ENCODE data around the gene EPHA2. TPM values are rescaled to one million over a fixed set of nuclear protein-coding genes. Genes with fewer than 3 reads are reported as not detected.

EPHA2 gene
- total RNA-seq, 1 experiment from 2014 or later, result 263 TPM

DNA sequence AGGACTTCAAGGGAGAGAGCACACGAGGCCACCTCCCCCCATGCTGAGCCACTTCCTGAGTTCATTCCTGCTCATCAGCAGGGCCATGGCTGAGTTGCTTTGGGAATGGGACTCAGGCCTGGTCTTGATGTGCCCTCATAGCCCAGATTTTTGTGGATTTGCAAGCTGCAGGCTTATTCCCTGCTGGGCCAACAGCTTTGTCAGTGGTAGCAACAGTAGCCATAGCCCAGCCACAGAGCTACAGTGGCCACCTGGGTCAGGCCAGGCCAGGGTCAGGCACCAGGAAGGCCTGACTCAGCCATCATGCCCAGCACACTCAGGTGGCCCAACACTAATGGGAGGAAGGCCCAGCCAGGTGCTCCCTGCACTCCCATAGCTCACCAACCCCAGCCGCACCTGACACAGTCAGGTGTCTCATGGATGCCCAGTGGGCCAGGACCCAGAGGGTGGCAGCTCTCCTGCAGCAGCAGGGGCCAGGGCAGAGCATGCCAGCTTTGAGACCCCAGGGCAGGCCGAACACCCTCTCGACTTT, 33.5 kb downstream of the EPHA2 start:
- ATAC-seq (peak; percentile 42), DNase-seq (ENCODE audit: low read depth, low spot score) (no peak)
- no peaks in the 10 kb centered on the region for H3K27me3 ChIP-seq (ENCODE audit: control insufficient read depth, insufficient read depth, low read length)
- no peak overlapping the region for H3K4me3 ChIP-seq (ENCODE audit: low read depth in 2 of 2, low read length in 2 of 2)
- no TSS peak for BruUV-seq (replicated peaks)
- intact Hi-C loops (cut with micrococcal nuclease; ENCODE audit: unreplicated experiment), result loop anchor here (2.0 to 10.0 kb wide), 2 partner anchors 40 to 62 kb away; no protein-coding TSS in a partner anchor
- no peaks in the 10 kb centered on the region for H3K9me3 ChIP-seq (ENCODE audit: control insufficient read depth, insufficient read depth, low read depth, low read length)
- H3K27ac ChIP-seq (ENCODE audit: low read length), result peak overlapping the region; percentile 83
- POLR2A ChIA-PET, result no interaction called here
- peaks cover 16% of the 10 kb centered on the region for H3K36me3 ChIP-seq (ENCODE audit: control insufficient read depth, insufficient read depth, low read length)
- TF ChIP-seq, protein P1, sequence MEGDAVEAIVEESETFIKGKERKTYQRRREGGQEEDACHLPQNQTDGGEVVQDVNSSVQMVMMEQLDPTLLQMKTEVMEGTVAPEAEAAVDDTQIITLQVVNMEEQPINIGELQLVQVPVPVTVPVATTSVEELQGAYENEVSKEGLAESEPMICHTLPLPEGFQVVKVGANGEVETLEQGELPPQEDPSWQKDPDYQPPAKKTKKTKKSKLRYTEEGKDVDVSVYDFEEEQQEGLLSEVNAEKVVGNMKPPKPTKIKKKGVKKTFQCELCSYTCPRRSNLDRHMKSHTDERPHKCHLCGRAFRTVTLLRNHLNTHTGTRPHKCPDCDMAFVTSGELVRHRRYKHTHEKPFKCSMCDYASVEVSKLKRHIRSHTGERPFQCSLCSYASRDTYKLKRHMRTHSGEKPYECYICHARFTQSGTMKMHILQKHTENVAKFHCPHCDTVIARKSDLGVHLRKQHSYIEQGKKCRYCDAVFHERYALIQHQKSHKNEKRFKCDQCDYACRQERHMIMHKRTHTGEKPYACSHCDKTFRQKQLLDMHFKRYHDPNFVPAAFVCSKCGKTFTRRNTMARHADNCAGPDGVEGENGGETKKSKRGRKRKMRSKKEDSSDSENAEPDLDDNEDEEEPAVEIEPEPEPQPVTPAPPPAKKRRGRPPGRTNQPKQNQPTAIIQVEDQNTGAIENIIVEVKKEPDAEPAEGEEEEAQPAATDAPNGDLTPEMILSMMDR (IDR thresholded peaks at IDR 0.05), result no peak
- TF ChIP-seq, protein P2, sequence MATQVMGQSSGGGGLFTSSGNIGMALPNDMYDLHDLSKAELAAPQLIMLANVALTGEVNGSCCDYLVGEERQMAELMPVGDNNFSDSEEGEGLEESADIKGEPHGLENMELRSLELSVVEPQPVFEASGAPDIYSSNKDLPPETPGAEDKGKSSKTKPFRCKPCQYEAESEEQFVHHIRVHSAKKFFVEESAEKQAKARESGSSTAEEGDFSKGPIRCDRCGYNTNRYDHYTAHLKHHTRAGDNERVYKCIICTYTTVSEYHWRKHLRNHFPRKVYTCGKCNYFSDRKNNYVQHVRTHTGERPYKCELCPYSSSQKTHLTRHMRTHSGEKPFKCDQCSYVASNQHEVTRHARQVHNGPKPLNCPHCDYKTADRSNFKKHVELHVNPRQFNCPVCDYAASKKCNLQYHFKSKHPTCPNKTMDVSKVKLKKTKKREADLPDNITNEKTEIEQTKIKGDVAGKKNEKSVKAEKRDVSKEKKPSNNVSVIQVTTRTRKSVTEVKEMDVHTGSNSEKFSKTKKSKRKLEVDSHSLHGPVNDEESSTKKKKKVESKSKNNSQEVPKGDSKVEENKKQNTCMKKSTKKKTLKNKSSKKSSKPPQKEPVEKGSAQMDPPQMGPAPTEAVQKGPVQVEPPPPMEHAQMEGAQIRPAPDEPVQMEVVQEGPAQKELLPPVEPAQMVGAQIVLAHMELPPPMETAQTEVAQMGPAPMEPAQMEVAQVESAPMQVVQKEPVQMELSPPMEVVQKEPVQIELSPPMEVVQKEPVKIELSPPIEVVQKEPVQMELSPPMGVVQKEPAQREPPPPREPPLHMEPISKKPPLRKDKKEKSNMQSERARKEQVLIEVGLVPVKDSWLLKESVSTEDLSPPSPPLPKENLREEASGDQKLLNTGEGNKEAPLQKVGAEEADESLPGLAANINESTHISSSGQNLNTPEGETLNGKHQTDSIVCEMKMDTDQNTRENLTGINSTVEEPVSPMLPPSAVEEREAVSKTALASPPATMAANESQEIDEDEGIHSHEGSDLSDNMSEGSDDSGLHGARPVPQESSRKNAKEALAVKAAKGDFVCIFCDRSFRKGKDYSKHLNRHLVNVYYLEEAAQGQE (IDR thresholded peaks at IDR 0.05; ENCODE audit: insufficient read depth in 1 of 2, low read depth in 2 of 2, low read length in 1 of 2), result no peak
- peak; percentile 32; the same call in 1 of the 2 replicates for TF ChIP-seq TCF7L2 (IDR thresholded peaks at IDR 0.05; ENCODE audit: low read depth, low read length)
- TF ChIP-seq SIN3A (IDR thresholded peaks at IDR 0.05; ENCODE audit: borderline replicate concordance, insufficient read depth, low read depth, low read length), result peak; percentile 3; the same call in 1 of the 2 replicates
- H3K4me1 ChIP-seq (ENCODE audit: control insufficient read depth, insufficient read depth, low read length), result peaks cover 80% of the 10 kb centered on the region
- CTCF ChIA-PET, result interaction anchor here (0.8 to 2.7 kb wide), 2 partner anchors 40 to 43 kb away, joined by 4 to 11 read pairs; no protein-coding TSS in a partner anchor
- in situ Hi-C loops (cut with HindIII; ENCODE audit: low pct_unique_long_range_greater_than_20kb, low sequenced_read_pairs), result no loop called here

DNA sequence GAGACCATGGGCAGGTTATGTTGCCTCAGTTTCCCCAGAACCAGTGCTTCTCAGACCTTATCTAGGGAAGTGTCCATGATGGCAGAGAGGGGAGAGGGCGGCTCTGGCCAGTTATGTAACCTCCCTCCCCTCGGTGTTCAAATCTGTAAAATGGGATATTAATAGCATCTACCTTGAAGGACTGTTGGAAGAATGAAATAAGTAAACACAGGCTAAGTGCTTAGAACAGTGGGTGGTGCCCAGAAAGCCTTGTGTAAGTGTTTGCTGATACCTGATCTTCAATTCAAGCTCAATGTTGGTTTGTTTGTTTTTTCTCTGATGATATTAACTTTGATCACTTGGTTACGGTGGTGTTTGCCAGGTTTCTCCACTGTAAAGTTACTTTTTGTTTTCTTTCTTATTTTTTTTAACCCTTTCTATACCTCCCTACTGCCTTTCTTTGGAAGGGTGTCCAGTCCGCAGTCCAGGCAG, 34.9 kb downstream of the EPHA2 start:
- no TSS peak for BruUV-seq (replicated peaks)
- CTCF ChIA-PET, result interaction anchor here (2.7 kb wide), 1 partner anchor 38 kb away, joined by 11 read pairs; no protein-coding TSS in a partner anchor
- Histone ChIP-seq H3K4me3 (ENCODE audit: low read depth in 2 of 2, low read length in 2 of 2) (no peak overlapping the region), H3K4me1 (ENCODE audit: control insufficient read depth, insufficient read depth, low read length) (peaks cover 70% of the 10 kb centered on the region), H3K27me3 (ENCODE audit: control insufficient read depth, insufficient read depth, low read length) (no peaks in the 10 kb centered on the region), H3K36me3 (ENCODE audit: control insufficient read depth, insufficient read depth, low read length) (peaks cover 9% of the 10 kb centered on the region), H3K9me3 (ENCODE audit: control insufficient read depth, insufficient read depth, low read depth, low read length) (no peaks in the 10 kb centered on the region), H3K27ac (ENCODE audit: low read length) (peak overlapping the region; percentile 83)
- peak; percentile 47 for ATAC-seq
- TF ChIP-seq POLR2AphosphoS5 (IDR thresholded peaks at IDR 0.05; ENCODE audit: low read depth, low read length) (peak; percentile 84), TCF7L2 (IDR thresholded peaks at IDR 0.05; ENCODE audit: low read depth, low read length) (peak; percentile 95)
- TF ChIP-seq, protein P1 (IDR thresholded peaks at IDR 0.05), result no peak
- no peak for DNase-seq (ENCODE audit: low read depth, low spot score)
- intact Hi-C loops (cut with micrococcal nuclease; ENCODE audit: unreplicated experiment), result loop anchor here (10.0 kb wide), 1 partner anchor 64 kb away; no protein-coding TSS in a partner anchor
- POLR2A ChIA-PET, result interaction anchor here (0.6 to 0.7 kb wide), 2 partner anchors 40 to 416 kb away, joined by 4 to 6 read pairs; no protein-coding TSS in a partner anchor
- in situ Hi-C loops (cut with HindIII; ENCODE audit: low pct_unique_long_range_greater_than_20kb, low sequenced_read_pairs), result no loop called here
